Psoas muscle (tissue), 8 donors: ENCODE results near the gene TSPAN11. TPM values are rescaled to one million over a fixed set of nuclear protein-coding genes. Genes with fewer than 3 reads are reported as not detected.

ENCODE experiments used
- ATAC-seq, 4 donors: fragments of 200-7000 bp; cut with Tn5 transposase; one replicate each; pipeline ENCODE4 v1.9.1; 2020; ENCODE audit warnings: moderate library complexity in 3 of 4, mild to moderate bottlenecking in 2 of 4
- DNase-seq, 2 donors: peaks; one replicate each; pipeline ENCODE4 v3.0.0-alpha.2; 2020
- H3K27ac ChIP-seq: fragments of 200-600 bp; one replicate; pipeline ENCODE4 v1.8.0; 2022
- H3K27me3 ChIP-seq, 3 donors: fragments of 200-600 bp in 1 of 3; one replicate each; pipeline versions ENCODE4 v1.6.1 to v1.8.0; 2013 to 2022; ENCODE audit warnings: low read length in 2 of 3, mild to moderate bottlenecking in 2 of 3, moderate library complexity in 1 of 3; ENCODE audit not compliant: insufficient read depth in 3 of 3
- H3K36me3 ChIP-seq, 2 donors: fragments of 200-600 bp in 1 of 2; one replicate each; pipeline versions ENCODE4 v1.6.1 to v1.8.0; 2013 to 2022; ENCODE audit warnings: low read depth in 1 of 2, mild to moderate bottlenecking in 1 of 2, moderate library complexity in 1 of 2; ENCODE audit not compliant: insufficient read depth in 1 of 2
- H3K4me1 ChIP-seq: fragments of 200-600 bp; one replicate; pipeline ENCODE4 v1.8.0; 2022
- H3K4me3 ChIP-seq: fragments of 200-600 bp; one replicate; pipeline ENCODE4 v1.8.0; 2022; ENCODE audit warnings: mild to moderate bottlenecking
- H3K9me3 ChIP-seq: fragments of 200-600 bp; one replicate; pipeline ENCODE4 v1.8.0; 2022
- WGBS, 3 donors: extraction: QIAGEN DNeasy Blood & Tissue Kit; methylation state at CpG; one replicate each; pipeline versions ENCODE4 v1.1.6 to v1.1.7; 2013; 5-methylcytosine and 5-hydroxymethylcytosine counted together
- intact Hi-C, 2 donors: fragments of 100-400 bp; cut with DNase I; formaldehyde crosslinking; loops; one replicate each; pipeline versions ENCODE4 v1.11.0 to v1.14.2; 2022
- polyA plus RNA-seq, 3 donors: library from polyadenylated mRNA; stranded (reverse); fragments of 200-250 nt; gene quantifications; one replicate each; pipeline ENCODE4 v1.2.3, GENCODE V29; 2013
- total RNA-seq, 4 donors: library from RNA; stranded (reverse); fragmentation: NEBNext Ultra II Directional in 2 of 4; extraction: Animal tissue kit (Norgen Biotek cat#: 25700) in 2 of 4; gene quantifications; one replicate each; pipeline versions ENCODE4 v1.2.1 to v1.2.4, GENCODE V29; 2021 to 2023
- TF ChIP-seq, protein P1 (sequence below): fragments of 200-600 bp; IDR thresholded peaks from one replicate; pipeline ENCODE4 v1.8.0; 2022; ENCODE audit warnings: antibody characterized with exemption
- donor health status: healthy with polysubstance abuse.
- donor health status: DM: no; HTN: no; CAD: no; lungs with moderate emphysema.
- donor health status: Bipolar disorder and iron deficiency.
- donor health status: healthy.
- donor health status: DM: yes; HTN: yes; CAD: no.
- donor health status: DM: no; HTN: no; CAD: no.
- donor health status: DM: no; HTN: no; CAD: no.
- donor health status: DM: yes; HTN: yes; CAD: no.

TSPAN11 gene
- total and polyA plus RNA-seq, 7 donors: 0.05 to 0.24 (median 0.14) TPM; not detected in 1

DNA sequence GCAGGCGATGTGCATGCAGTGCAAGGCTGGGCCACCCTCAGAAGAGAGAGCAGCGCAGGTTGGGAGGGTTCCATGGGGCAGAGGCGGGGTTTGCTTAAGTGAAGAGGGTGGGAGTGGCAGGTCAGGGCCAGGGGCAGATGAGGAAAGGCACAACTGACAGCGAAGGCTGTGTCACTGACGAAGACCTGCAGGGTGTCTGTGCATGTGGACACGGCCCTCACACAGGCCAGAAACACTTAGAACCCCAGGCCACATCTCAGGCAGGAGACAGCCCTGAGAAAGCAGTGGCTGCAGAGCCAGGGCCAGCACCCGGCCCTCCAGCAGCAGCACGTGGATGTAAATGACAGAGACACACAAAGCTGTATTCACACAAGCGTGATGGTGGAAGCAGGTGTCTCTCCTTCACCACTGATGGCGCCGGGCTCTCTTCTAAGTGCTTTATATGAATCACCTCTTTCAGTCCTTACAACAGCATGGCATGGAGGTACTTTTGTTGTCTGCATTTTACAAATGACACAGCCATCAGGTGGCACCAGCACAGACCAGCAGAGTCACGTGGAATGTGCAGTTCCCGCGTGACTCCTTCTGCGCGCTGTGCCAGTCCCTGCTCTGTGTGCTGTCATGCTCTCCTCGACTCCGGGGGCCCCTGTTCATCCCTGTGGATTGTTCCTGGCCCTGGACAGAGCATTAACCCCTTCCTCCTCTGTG, 54.6 kb downstream of the TSPAN11 start:
- Histone ChIP-seq H3K9me3 (no peaks in the 10 kb centered on the region), H3K4me1 (no peaks in the 10 kb centered on the region), H3K27ac (no peak overlapping the region), H3K27me3 (peaks cover 0 to 4% (median 0%) of the 10 kb centered on the region in 3 donors), H3K36me3 (no peaks in the 10 kb centered on the region), H3K4me3 (no peak overlapping the region)
- WGBS, 3 donors: 83 to 86% (median 83%) methylated on average over 18 of the region's 18 CpGs
- ATAC-seq (no peak), DNase-seq (no peak)
- intact Hi-C loops: no loop called here
- TF ChIP-seq, protein P1, sequence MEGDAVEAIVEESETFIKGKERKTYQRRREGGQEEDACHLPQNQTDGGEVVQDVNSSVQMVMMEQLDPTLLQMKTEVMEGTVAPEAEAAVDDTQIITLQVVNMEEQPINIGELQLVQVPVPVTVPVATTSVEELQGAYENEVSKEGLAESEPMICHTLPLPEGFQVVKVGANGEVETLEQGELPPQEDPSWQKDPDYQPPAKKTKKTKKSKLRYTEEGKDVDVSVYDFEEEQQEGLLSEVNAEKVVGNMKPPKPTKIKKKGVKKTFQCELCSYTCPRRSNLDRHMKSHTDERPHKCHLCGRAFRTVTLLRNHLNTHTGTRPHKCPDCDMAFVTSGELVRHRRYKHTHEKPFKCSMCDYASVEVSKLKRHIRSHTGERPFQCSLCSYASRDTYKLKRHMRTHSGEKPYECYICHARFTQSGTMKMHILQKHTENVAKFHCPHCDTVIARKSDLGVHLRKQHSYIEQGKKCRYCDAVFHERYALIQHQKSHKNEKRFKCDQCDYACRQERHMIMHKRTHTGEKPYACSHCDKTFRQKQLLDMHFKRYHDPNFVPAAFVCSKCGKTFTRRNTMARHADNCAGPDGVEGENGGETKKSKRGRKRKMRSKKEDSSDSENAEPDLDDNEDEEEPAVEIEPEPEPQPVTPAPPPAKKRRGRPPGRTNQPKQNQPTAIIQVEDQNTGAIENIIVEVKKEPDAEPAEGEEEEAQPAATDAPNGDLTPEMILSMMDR: no peak

- TF ChIP-seq, protein P1: no peak
- H3K4me3 ChIP-seq: no peak overlapping the region
- DNase-seq (no peak), ATAC-seq (no peak)
- H3K4me1 ChIP-seq: no peaks in the 10 kb centered on the region
- no peaks in the 10 kb centered on the region for H3K9me3 ChIP-seq
- H3K27ac ChIP-seq: no peak overlapping the region
- 86 to 95% (median 88%) methylated on average over 12 of the region's 12 CpGs for WGBS, 3 donors
- intact Hi-C loops: no loop called here
- H3K36me3 ChIP-seq: no peaks in the 10 kb centered on the region
- H3K27me3 ChIP-seq: peaks cover 0 to 4% (median 0%) of the 10 kb centered on the region in 3 donors
These were observed 55.9 kb downstream of the TSPAN11 start for GRCh38 chr12:30982413-30982812.

GRCh38 chr12:30985814-30986452, 59.4 kb downstream of the TSPAN11 start:
- ATAC-seq (peak; percentile 67 to 70 (median 68)), DNase-seq (peak in 1 of 2 donors; percentile 35)
- intact Hi-C loops: loop anchor here (5.0 kb wide), 1 partner anchor 134 kb away; no protein-coding TSS in a partner anchor
- no peak overlapping the region for H3K27ac ChIP-seq
- H3K36me3 ChIP-seq: no peaks in the 10 kb centered on the region
- H3K9me3 ChIP-seq: no peaks in the 10 kb centered on the region
- 40 to 53% (median 46%) methylated on average over 7 of the region's 7 CpGs for WGBS, 3 donors
- TF ChIP-seq, protein P1: peak; percentile 50
- H3K4me3 ChIP-seq: no peak overlapping the region
- H3K4me1 ChIP-seq: no peaks in the 10 kb centered on the region
- H3K27me3 ChIP-seq: no peaks in the 10 kb centered on the region

- intact Hi-C loops: loop anchor here (5.0 kb wide), 1 partner anchor 136 kb away; no protein-coding TSS in a partner anchor
- ATAC-seq (no peak), DNase-seq (no peak)
- Histone ChIP-seq H3K36me3 (no peaks in the 10 kb centered on the region), H3K27me3 (no peaks in the 10 kb centered on the region), H3K4me1 (no peaks in the 10 kb centered on the region), H3K9me3 (no peaks in the 10 kb centered on the region), H3K4me3 (no peak overlapping the region), H3K27ac (no peak overlapping the region)
- WGBS, 3 donors: 91 to 92% (median 91%) methylated on average over 9 of the region's 9 CpGs
- TF ChIP-seq, protein P1: no peak
These were observed 61.5 kb downstream of the TSPAN11 start for GRCh38 chr12:30988086-30988485.
